ENCODE measurements around the gene PARP15.

- TF ChIP-seq CTCF (conservative IDR thresholded peaks at IDR 0.05; ENCODE audit: low read length), result peak; percentile 93
- no peak for TF ChIP-seq EZH2phosphoT487 (IDR thresholded peaks at IDR 0.05; ENCODE audit: borderline replicate concordance, low read depth, low read length)
Observed at GRCh38 chr3:122679085-122679881, 101.8 kb downstream of the PARP15 start.
